CD4-positive, alpha-beta T cell treated with Interleukin-10 for 1 hour (primary cell): Measurements from ENCODE around the gene DIP2A.
"Not testable (repeated sequence)": the region's sequence is repeated elsewhere in the genome, so short reads cannot be mapped to it uniquely, and the experiment has no call there.

Experiments used
- DNase-seq: peaks from one replicate; pipeline ENCODE4 v3.0.0-alpha.2; 2020

The DIP2A gene

GRCh38 chr21:46559291-46559983 lies 100.7 kb downstream of the DIP2A start:
- DNase-seq = peak; percentile 65

DNA sequence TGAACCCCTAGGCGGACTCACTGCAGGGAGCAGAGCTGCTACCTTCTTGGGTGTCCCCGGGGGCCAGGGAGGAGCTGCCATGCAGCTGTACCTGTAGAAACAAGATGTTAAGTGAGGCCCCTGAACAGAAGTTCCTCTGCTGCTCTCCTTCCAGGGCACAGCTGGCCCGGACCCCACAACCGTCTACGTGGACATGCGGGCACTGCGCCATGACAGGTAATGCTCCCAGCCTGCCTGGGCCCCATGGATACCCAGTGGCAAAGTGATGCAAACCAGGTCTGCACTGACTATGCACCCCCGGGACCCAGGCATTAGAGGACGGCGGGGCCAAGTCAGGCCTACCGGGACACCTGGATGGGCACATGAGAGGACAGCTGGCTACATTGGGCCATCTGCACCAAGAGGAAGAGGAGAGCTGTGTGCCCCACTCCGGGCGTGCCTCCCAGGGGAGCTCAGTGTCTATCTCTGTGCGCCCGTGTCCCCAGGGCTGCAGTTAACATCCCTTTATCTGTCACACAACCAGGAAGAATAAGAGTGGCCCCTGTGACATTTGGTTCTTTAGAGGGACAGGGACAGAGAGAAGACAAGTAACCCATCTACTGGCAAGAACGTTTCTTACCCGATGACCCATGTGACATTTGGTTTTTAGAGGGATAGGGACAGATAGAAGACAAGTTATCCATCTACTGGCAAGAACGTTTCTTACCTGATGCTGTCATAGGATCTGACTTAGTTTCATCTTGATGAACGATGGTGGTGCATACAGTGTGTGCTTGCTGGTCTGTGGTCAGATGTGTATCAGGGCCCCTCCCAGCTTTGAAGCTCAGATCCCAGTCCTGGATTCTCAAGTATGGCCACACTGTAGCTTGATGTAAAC lies 102.1 kb downstream of the DIP2A start:
- DNase-seq = no peak

DNA sequence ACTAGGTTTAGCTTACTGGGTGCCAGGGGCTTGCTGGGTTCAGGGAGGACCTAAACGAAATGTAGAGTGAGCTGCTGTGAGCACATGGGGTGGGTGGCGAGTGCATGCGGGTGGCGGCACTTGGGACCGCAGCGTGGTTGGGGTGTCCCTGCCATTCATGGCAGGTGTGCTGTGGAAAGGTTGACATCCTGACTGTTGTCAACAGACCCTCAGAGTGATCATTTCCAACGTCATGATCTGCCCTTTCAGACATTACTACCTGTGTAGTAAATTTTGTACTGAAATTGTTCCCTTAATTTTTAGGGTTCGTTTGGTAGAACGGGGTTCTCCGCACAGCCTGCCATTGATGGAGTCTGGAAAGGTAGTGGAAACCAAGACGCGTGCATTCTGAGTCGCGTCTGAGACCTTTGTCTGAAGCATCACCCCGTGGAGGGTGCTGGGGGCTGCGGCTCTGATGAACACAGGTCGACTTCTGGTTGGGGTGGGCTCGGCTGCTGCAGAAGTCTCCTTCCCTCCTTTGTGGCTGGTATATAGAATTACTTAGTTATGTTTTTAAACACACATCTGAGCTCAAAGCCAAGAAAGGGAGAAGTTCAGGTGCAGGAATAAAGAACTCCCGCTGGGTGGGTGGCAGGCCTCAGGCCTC lies 102.9 kb downstream of the DIP2A start:
- DNase-seq = no peak

GRCh38 chr21:46562472-46562871 lies 103.8 kb downstream of the DIP2A start:
- no peak for DNase-seq

- DNase-seq = no peak
These were observed 104.4 kb downstream of the DIP2A start for GRCh38 chr21:46562964-46563607.

DNA sequence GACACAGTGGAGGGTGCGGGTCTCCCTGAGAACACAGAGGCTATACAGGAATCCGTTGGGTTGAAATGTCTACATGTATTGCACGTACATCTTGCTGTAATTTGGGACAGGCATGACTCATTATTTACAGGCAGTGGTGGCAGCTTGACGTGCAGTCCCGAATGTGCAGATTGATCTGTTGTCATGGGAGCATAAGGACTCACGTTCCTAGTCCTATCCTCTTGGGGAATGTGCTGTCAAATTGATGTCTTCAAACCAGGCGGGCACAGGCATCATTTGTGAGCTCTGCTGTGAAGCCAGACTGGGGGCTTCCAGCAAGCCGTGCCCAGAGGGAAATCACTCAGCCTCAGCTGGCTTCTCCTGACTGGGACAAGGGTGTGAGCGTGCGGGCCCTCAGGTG lies 105.7 kb downstream of the DIP2A start:
- no peak for DNase-seq

DNA sequence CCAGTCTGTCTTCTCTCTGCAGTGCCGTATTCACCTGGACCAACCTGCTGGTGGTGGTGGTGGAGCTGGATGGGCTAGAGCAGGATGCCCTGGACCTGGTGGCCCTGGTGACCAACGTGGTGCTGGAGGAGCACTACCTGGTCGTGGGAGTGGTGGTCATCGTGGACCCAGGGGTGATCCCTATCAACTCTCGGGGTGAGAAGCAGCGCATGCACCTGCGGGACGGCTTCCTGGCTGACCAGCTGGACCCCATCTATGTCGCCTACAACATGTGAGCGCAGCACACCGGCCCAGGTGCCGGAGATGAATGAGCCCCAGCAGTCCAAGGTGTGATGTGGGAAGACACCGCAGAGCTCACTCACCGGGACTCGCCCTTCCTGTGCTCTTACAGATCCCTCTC lies 108.7 kb downstream of the DIP2A start:
- DNase-seq = no peak

DNA sequence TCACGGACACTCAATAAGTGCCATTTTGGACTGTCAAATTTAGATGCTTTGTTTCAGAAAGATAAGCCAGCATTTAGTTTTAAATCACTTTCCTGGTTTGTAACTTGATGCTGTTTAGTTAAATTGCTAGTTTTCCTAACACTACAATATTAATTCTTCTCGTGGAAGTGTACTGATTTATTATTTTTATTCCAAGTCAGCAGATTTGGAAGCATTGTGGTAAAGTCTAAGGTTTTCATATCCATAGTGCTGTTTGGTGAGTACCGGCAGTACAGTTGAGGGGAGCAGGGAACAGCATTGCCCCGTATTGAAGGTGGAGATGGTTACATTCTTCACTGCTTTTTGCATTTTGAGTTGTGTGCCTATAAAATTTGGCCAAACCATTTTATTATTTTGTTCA lies 109.9 kb downstream of the DIP2A start:
- no peak for DNase-seq

DNA sequence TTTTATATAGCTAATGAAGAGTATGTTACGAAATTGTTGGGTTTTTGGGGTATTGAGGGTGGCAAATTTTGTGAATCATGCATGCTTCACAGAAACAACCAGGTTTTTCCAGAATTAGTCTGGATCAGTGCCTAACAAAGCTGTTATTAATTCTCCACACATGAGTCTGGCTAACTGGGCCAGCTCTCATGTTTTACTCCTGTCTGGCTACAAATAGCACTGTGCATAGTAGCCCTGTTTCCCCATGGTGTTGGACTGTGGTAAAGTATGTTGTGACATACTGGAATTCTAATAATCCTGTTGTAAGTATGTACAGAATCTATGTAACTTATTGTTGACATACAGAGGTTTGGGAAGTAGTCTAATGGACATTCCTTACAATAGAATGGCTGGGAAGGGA lies 110.4 kb downstream of the DIP2A start:
- DNase-seq = no peak

- no peak for DNase-seq
These were observed 111.4 kb downstream of the DIP2A start for GRCh38 chr21:46570119-46570518.

DNA sequence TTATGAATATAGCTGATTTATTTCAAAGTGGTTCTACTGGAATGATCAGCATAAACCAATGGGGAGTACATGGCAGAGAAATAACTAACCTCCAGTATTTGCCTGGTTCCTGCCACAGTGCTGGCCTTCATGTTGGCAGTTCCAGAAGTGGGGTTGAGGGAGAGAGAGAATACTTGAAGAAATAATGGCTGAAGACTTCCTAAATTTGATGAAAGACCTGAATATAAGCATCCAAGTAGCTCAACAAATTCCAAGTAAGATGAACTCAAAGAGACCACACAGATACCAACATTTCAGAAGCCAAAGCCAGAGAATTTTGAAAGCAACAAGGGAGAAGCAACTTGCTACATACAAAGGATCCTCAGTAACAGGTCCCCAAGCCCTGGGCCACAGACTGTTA lies 111.9 kb downstream of the DIP2A start:
- no peak for DNase-seq

GRCh38 chr21:46572850-46573249 lies 114.2 kb downstream of the DIP2A start:
- no peak for DNase-seq

GRCh38 chr21:46577786-46578185 lies 119.1 kb downstream of the DIP2A start:
- not testable (repeated sequence) for DNase-seq

DNA sequence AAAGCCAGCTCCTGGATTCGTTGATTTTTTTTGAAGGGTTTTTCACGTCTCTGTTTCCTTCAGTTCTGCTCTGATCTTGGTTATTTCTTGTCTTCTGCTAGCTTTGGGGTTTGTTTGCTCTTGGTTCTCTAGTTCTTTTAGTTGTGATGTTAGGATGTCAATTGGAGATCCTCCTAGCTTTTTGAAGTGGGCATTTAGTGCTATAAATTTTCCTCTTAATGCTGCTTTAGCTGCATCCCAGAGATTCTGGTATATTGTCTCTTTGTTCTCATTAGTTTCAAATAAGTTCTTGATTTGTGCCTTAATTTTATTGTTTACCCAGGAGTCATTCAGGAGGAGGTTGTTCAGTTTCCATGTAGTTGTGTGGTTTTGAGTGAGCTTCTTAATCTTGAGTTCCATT lies 120.7 kb downstream of the DIP2A start:
- DNase-seq = not testable (repeated sequence)

- no peak for DNase-seq
These were observed 123.2 kb downstream of the DIP2A start for GRCh38 chr21:46581780-46582307.

GRCh38 chr21:46585191-46585953 lies 126.7 kb downstream of the DIP2A start:
- DNase-seq = no peak

GRCh38 chr21:46594276-46594675 lies 135.6 kb downstream of the DIP2A start:
- DNase-seq = no peak

GRCh38 chr21:46596201-46596600 lies 137.5 kb downstream of the DIP2A start:
- DNase-seq = no peak

DNA sequence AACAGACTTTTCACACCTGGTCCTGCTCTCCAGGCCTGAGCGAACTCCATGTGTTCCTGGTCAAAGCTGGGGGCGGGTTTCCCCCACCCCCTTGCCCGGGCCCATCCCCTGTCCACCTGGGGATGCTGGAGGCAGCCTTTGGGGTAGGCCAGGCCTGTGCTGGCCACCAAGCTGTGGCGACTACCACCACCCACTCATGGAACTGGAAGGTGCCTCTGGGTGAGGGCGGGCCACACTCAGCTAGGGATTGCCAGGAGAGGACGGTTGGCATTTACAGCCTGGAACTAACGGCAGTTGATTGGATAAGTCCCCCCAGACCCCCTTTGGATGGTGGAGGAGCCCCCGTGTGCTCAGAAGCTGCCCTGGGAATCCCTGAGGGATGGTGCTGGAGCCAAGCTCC lies 138.3 kb downstream of the DIP2A start:
- no peak for DNase-seq

DNA sequence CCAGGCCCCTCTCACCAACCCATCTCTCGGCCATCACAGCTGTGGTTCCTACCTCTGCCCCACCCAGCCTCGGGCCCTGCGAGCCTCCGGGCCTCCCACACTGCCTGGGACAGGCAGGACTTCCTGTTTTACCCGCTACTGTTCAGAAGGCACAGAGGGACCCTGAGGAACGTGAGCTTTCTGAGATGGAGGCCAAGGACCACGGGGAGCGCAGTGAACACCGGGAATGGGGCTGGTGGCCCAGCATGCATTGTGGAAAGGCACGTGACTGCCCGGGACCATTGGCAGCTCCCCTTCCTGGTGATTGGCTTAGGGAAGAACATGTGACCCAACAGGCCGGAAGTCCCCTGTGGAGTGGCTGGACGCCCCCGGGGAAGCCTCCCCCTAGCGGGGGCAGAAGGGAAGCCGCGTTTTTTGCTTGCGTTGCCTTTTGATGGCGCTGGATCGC lies 139.2 kb downstream of the DIP2A start:
- DNase-seq = no peak

GRCh38 chr21:46598581-46599572 lies 140.2 kb downstream of the DIP2A start:
- DNase-seq = no peak
